Breast epithelium (tissue), 4 donors: ENCODE data around the gene LRRK1. TPM values are rescaled to one million over a fixed set of nuclear protein-coding genes. Genes with fewer than 3 reads are reported as not detected.

Source experiments
- DNase-seq, 2 donors: peaks; one replicate each; pipeline ENCODE4 v3.0.0-alpha.2; 2019; ENCODE audit warnings: low spot score in 2 of 2
- H3K27ac ChIP-seq, 2 donors: fragments of 200-600 bp; sonication (generic) in 1 of 2; one replicate each; pipeline ENCODE4 v1.5.1; 2016 to 2019; ENCODE audit warnings: mild to moderate bottlenecking in 1 of 2
- H3K27me3 ChIP-seq, 2 donors: fragments of 200-600 bp; sonication (generic) in 1 of 2; one replicate each; pipeline versions ENCODE4 v1.5.1 to v1.6.0; 2017 to 2019; ENCODE audit warnings: control low read depth in 1 of 2, mild to moderate bottlenecking in 1 of 2
- H3K36me3 ChIP-seq: fragments of 200-600 bp; one replicate; pipeline ENCODE4 v1.5.1; 2019
- H3K4me1 ChIP-seq, 2 donors: fragments of 200-600 bp; sonication (generic); one replicate each; pipeline ENCODE4 v1.5.1; 2016 to 2019; ENCODE audit warnings: control low read depth in 1 of 2
- H3K4me3 ChIP-seq, 3 donors: fragments of 200-600 bp; sonication (generic); 1 replicate in 2 of 3; 2 replicates in 1 of 3; pipeline ENCODE4 v1.5.1; 2016 to 2019; ENCODE audit warnings: mild to moderate bottlenecking in 3 of 3, moderate library complexity in 2 of 3
- H3K9me3 ChIP-seq, 2 donors: fragments of 200-600 bp; sonication (generic) in 1 of 2; one replicate each; pipeline ENCODE4 v1.5.1; 2016 to 2019; ENCODE audit warnings: control low read depth in 1 of 2
- POLR2A ChIP-seq: fragments of 450-650 bp; IDR thresholded peaks from one replicate; pipeline ENCODE4 v1.6.1; 2016; ENCODE audit warnings: antibody characterized with exemption, mild to moderate bottlenecking, moderate library complexity
- POLR2AphosphoS5 ChIP-seq, 3 donors: sonication (generic); formaldehyde crosslinking; IDR thresholded peaks; one replicate each; pipeline ENCODE4 v1.6.1; 2017; ENCODE audit warnings: antibody characterized with exemption in 3 of 3
- intact Hi-C: fragments of 100-400 bp; cut with DNase I; formaldehyde crosslinking; loops from one replicate; pipeline ENCODE4 v1.15.1; 2023; ENCODE audit warnings: low total_unique reads
- total RNA-seq, 3 donors: library from RNA; depleted of rRNA; stranded (reverse); fragments of >200 nt; gene quantifications; one replicate each; pipeline ENCODE4 v1.1.0, GENCODE V29; 2016
- TF ChIP-seq, protein P1 (sequence below), 3 donors: fragments of 450-650 bp; IDR thresholded peaks; one replicate each; pipeline ENCODE4 v1.5.1; 2016 to 2017; ENCODE audit warnings: antibody characterized with exemption in 3 of 3, mild to moderate bottlenecking in 3 of 3, moderate library complexity in 3 of 3

LRRK1 gene
- total RNA-seq, 3 donors from 2014 or later = 10.1 to 18.7 (median 14.4) TPM

DNA sequence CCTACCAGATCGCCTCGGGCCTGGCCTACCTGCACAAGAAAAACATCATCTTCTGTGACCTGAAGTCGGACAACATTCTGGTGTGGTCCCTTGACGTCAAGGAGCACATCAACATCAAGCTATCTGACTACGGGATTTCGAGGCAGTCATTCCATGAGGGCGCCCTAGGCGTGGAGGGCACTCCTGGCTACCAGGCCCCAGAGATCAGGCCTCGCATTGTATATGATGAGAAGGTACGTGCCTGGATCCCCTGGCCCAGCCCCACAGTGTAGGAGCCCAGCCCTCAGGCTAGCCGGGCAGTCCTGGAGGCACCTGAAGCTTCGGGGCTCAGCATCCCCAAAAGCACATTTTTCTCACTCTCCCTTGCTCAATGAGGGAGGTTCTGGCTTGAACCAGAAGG lies 135.8 kb downstream of the LRRK1 start:
- intact Hi-C loops = no loop called here
- H3K4me3 ChIP-seq = no peak overlapping the region
- no peak for TF ChIP-seq POLR2A
- TF ChIP-seq, protein P1, sequence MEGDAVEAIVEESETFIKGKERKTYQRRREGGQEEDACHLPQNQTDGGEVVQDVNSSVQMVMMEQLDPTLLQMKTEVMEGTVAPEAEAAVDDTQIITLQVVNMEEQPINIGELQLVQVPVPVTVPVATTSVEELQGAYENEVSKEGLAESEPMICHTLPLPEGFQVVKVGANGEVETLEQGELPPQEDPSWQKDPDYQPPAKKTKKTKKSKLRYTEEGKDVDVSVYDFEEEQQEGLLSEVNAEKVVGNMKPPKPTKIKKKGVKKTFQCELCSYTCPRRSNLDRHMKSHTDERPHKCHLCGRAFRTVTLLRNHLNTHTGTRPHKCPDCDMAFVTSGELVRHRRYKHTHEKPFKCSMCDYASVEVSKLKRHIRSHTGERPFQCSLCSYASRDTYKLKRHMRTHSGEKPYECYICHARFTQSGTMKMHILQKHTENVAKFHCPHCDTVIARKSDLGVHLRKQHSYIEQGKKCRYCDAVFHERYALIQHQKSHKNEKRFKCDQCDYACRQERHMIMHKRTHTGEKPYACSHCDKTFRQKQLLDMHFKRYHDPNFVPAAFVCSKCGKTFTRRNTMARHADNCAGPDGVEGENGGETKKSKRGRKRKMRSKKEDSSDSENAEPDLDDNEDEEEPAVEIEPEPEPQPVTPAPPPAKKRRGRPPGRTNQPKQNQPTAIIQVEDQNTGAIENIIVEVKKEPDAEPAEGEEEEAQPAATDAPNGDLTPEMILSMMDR (IDR thresholded peaks at IDR 0.05) = no peak
- TF ChIP-seq POLR2AphosphoS5 (IDR thresholded peaks at IDR 0.05) = no peak
- no peaks in the 10 kb centered on the region for H3K27me3 ChIP-seq
- no peak for DNase-seq
- no peak overlapping the region for H3K27ac ChIP-seq
- no peaks in the 10 kb centered on the region for H3K9me3 ChIP-seq
- peaks cover 7% of the 10 kb centered on the region for H3K36me3 ChIP-seq
- H3K4me1 ChIP-seq = no peaks in the 10 kb centered on the region

DNA sequence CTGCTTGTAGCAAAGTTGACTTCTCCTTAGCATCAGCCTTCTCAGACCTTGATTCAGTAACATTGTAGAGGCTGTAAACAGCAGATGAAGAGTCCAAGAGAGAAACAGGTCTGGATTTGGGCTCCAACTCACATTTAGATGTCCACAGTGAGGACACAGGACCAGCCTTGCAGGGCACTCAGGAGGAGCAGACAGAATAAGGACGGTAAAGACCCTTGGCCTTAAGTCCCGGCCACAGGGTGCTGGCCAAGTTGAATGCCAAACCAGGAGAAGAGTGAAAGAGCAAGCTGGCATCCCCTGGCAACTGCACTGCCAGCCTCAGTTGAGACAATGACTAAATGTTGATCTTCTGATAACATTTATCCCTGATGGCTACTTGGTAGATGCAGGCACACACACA lies 136.3 kb downstream of the LRRK1 start:
- Histone ChIP-seq H3K4me3 (no peak overlapping the region), H3K9me3 (no peaks in the 10 kb centered on the region), H3K36me3 (peaks cover 7% of the 10 kb centered on the region), H3K4me1 (no peaks in the 10 kb centered on the region), H3K27ac (no peak overlapping the region), H3K27me3 (no peaks in the 10 kb centered on the region)
- DNase-seq = no peak
- no peak for TF ChIP-seq POLR2AphosphoS5 (IDR thresholded peaks at IDR 0.05)
- no peak for TF ChIP-seq POLR2A
- TF ChIP-seq, protein P1 (IDR thresholded peaks at IDR 0.05) = no peak
- intact Hi-C loops = no loop called here

DNA sequence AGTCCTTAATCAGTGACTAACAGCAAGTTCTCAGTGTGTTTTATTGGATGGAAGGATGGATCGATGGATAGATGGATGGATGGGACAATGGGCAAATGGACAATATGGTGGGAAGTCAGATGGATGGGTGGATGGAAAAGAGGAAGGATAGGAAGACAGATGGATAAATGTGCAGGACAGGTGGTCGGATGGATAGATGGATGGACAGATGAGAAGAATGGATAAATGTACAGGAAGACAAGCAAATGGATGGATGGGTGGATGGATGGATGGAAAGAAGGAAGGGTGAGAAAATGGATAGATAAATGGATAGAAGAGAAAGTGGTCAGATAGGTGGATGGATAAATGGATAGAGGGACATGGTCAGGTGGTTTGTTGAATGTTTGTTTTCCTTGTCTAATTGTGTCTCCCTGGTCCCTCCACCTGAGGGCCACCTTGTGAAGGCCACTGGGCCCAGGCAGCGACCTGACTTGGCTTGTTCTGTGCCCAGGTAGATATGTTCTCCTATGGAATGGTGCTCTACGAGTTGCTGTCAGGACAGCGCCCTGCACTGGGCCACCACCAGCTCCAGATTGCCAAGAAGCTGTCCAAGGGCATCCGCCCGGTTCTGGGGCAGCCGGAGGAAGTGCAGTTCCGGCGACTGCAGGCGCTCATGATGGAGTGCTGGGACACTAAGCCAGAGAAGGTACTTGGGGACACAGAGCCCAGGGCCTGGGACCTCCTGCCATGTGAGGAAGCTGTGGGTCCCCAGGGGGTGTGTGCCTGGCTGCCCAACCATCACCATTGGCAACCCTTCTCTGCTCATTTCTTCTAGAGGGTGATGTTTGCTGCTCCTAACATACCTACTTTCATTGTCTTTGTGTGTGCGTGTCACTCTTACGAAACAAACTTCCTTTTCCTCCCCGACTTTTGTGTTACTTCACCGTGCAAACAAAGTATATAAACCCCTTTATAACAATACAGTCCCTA lies 137.5 kb downstream of the LRRK1 start:
- Histone ChIP-seq H3K27me3 (no peaks in the 10 kb centered on the region), H3K4me1 (no peaks in the 10 kb centered on the region), H3K27ac (no peak overlapping the region), H3K4me3 (no peak overlapping the region), H3K36me3 (peaks cover 7% of the 10 kb centered on the region), H3K9me3 (no peaks in the 10 kb centered on the region)
- no peak for DNase-seq
- TF ChIP-seq, protein P1 (IDR thresholded peaks at IDR 0.05) = no peak
- TF ChIP-seq POLR2A (no peak), POLR2AphosphoS5 (IDR thresholded peaks at IDR 0.05) (no peak)
- intact Hi-C loops = no loop called here

DNA sequence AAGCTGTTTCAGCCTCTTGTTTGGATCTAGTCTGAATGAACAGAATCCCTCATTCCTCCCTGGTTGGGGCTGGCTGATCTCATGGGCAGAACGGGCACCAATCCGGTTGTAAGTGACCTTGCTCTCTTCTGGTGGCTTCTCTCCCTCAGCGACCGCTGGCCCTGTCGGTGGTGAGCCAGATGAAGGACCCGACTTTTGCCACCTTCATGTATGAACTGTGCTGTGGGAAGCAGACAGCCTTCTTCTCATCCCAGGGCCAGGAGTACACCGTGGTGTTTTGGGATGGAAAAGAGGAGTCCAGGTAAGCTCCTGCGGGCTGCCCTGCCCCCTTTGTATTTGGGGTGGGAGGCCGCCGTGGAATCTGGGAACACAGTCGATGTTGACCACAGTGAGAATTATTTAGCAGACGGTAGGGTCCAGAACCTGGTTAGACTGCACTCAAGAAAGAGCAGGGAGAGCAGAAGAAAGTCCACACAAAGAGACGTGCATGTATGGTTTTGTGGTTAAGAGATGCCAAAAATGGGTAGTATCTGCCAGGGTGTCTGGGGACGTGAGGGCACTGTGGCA lies 138.8 kb downstream of the LRRK1 start:
- DNase-seq = no peak
- no peak overlapping the region for H3K4me3 ChIP-seq
- no peaks in the 10 kb centered on the region for H3K4me1 ChIP-seq
- TF ChIP-seq POLR2AphosphoS5 (IDR thresholded peaks at IDR 0.05) (no peak), POLR2A (no peak)
- TF ChIP-seq, protein P1 (IDR thresholded peaks at IDR 0.05) = no peak
- intact Hi-C loops = no loop called here
- H3K36me3 ChIP-seq = peaks cover 7% of the 10 kb centered on the region
- H3K27me3 ChIP-seq = no peaks in the 10 kb centered on the region
- no peak overlapping the region for H3K27ac ChIP-seq
- H3K9me3 ChIP-seq = no peaks in the 10 kb centered on the region

DNA sequence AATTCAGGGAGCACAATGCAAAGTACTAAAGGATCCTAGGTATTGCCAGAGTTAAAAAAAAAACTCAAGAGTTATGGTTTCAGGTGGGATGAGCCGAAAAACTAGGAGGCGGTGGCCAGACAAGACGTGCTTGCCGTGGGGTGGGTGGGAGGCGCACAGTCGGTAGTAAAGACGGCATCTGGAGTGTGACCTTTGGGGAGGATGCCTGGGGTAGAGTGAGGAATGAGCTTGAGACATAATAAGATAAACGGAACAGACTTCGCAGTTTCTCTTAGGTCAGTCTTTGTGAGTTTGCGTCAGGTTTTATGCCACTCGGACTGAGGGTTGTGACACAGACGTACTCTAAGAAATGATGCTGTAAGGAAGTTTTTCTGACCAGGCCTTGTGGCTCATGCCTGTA lies 139.6 kb downstream of the LRRK1 start:
- Histone ChIP-seq H3K36me3 (peaks cover 7% of the 10 kb centered on the region), H3K4me3 (no peak overlapping the region), H3K27ac (no peak overlapping the region), H3K27me3 (no peaks in the 10 kb centered on the region), H3K4me1 (no peaks in the 10 kb centered on the region), H3K9me3 (no peaks in the 10 kb centered on the region)
- DNase-seq = no peak
- TF ChIP-seq, protein P1 (IDR thresholded peaks at IDR 0.05) = no peak
- no peak for TF ChIP-seq POLR2AphosphoS5 (IDR thresholded peaks at IDR 0.05)
- no peak for TF ChIP-seq POLR2A
- intact Hi-C loops = no loop called here
